Breast epithelium (tissue), 4 donors: ENCODE results near the gene NEDD9. TPM values are rescaled to one million over a fixed set of nuclear protein-coding genes. Genes with fewer than 3 reads are reported as not detected.
A peak's percentile ranks its signal among the peaks of the same experiment; 100 is the strongest.

Experiments used
- DNase-seq, 2 donors: peaks; one replicate each; pipeline ENCODE4 v3.0.0-alpha.2; 2019; ENCODE audit warnings: low spot score in 2 of 2
- H3K27ac ChIP-seq, 2 donors: fragments of 200-600 bp; sonication (generic) in 1 of 2; one replicate each; pipeline ENCODE4 v1.5.1; 2016 to 2019; ENCODE audit warnings: mild to moderate bottlenecking in 1 of 2
- H3K27me3 ChIP-seq, 2 donors: fragments of 200-600 bp; sonication (generic) in 1 of 2; one replicate each; pipeline versions ENCODE4 v1.5.1 to v1.6.0; 2017 to 2019; ENCODE audit warnings: control low read depth in 1 of 2, mild to moderate bottlenecking in 1 of 2
- H3K36me3 ChIP-seq: fragments of 200-600 bp; one replicate; pipeline ENCODE4 v1.5.1; 2019
- H3K4me1 ChIP-seq, 2 donors: fragments of 200-600 bp; sonication (generic); one replicate each; pipeline ENCODE4 v1.5.1; 2016 to 2019; ENCODE audit warnings: control low read depth in 1 of 2
- H3K4me3 ChIP-seq, 3 donors: fragments of 200-600 bp; sonication (generic); 1 replicate in 2 of 3; 2 replicates in 1 of 3; pipeline ENCODE4 v1.5.1; 2016 to 2019; ENCODE audit warnings: mild to moderate bottlenecking in 3 of 3, moderate library complexity in 2 of 3
- H3K9me3 ChIP-seq, 2 donors: fragments of 200-600 bp; sonication (generic) in 1 of 2; one replicate each; pipeline ENCODE4 v1.5.1; 2016 to 2019; ENCODE audit warnings: control low read depth in 1 of 2
- POLR2A ChIP-seq: fragments of 450-650 bp; IDR thresholded peaks from one replicate; pipeline ENCODE4 v1.6.1; 2016; ENCODE audit warnings: antibody characterized with exemption, mild to moderate bottlenecking, moderate library complexity
- POLR2AphosphoS5 ChIP-seq, 3 donors: sonication (generic); formaldehyde crosslinking; IDR thresholded peaks; one replicate each; pipeline ENCODE4 v1.6.1; 2017; ENCODE audit warnings: antibody characterized with exemption in 3 of 3
- intact Hi-C: fragments of 100-400 bp; cut with DNase I; formaldehyde crosslinking; loops from one replicate; pipeline ENCODE4 v1.15.1; 2023; ENCODE audit warnings: low total_unique reads
- total RNA-seq, 3 donors: library from RNA; depleted of rRNA; stranded (reverse); fragments of >200 nt; gene quantifications; one replicate each; pipeline ENCODE4 v1.1.0, GENCODE V29; 2016
- TF ChIP-seq, protein P1 (sequence below), 3 donors: fragments of 450-650 bp; IDR thresholded peaks; one replicate each; pipeline ENCODE4 v1.5.1; 2016 to 2017; ENCODE audit warnings: antibody characterized with exemption in 3 of 3, mild to moderate bottlenecking in 3 of 3, moderate library complexity in 3 of 3

The NEDD9 gene
- total RNA-seq, 3 donors from 2014 or later = 41.4 to 108 (median 79.2) TPM

DNA sequence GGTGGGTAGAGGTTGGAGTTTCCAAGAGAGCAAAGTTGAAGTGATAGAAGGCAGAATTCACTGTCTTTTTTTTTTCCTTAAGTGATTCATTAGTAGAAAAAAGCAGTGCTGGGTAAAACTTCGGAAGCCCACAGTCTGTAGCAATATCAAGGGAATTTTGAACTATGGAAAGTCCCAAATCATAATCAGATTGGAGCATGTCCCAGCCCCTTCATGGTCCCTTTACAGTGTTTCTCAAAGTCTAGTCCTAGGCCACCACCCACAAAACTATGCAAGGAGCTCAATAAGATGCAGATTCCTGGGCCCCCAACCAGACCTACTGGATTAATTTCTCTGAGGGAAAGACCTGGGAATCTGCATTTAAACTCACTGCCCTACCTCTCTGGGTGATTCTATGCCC is 22.6 kb downstream of the NEDD9 start:
- Histone ChIP-seq H3K36me3 (no peaks in the 10 kb centered on the region), H3K4me3 (no peak overlapping the region), H3K9me3 (no peaks in the 10 kb centered on the region), H3K27ac (peak overlapping the region; percentile 82 to 84), H3K4me1 (peaks cover 6 to 13% of the 10 kb centered on the region in 2 donors), H3K27me3 (no peaks in the 10 kb centered on the region)
- no peak for DNase-seq
- TF ChIP-seq POLR2AphosphoS5 (IDR thresholded peaks at IDR 0.05) (no peak), POLR2A (no peak)
- TF ChIP-seq, protein P1, sequence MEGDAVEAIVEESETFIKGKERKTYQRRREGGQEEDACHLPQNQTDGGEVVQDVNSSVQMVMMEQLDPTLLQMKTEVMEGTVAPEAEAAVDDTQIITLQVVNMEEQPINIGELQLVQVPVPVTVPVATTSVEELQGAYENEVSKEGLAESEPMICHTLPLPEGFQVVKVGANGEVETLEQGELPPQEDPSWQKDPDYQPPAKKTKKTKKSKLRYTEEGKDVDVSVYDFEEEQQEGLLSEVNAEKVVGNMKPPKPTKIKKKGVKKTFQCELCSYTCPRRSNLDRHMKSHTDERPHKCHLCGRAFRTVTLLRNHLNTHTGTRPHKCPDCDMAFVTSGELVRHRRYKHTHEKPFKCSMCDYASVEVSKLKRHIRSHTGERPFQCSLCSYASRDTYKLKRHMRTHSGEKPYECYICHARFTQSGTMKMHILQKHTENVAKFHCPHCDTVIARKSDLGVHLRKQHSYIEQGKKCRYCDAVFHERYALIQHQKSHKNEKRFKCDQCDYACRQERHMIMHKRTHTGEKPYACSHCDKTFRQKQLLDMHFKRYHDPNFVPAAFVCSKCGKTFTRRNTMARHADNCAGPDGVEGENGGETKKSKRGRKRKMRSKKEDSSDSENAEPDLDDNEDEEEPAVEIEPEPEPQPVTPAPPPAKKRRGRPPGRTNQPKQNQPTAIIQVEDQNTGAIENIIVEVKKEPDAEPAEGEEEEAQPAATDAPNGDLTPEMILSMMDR (IDR thresholded peaks at IDR 0.05) = no peak
- intact Hi-C loops = no loop called here

DNA sequence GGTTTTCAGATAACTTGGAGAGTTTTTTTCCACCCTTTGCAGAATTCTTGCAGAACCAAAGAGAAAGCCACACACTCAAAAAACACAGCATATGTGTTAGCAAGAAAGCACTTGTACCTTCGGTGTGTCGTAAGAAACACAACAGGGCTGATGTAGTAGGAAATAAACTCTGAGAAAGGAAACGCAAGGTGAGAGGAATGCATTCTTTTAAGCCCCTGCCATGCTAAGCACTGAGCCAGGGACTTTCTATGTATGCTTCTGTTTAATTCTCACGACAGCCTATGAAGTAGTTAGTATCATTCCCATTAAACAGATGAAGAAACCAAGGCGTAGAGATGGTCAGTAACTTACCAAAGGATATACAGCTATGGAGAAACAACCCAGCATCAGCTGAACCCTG is 23.1 kb downstream of the NEDD9 start:
- Histone ChIP-seq H3K4me1 (peaks cover 6 to 13% of the 10 kb centered on the region in 2 donors), H3K4me3 (no peak overlapping the region), H3K27me3 (no peaks in the 10 kb centered on the region), H3K27ac (peak overlapping the region; percentile 29 to 82), H3K9me3 (no peaks in the 10 kb centered on the region), H3K36me3 (no peaks in the 10 kb centered on the region)
- intact Hi-C loops = no loop called here
- no peak for DNase-seq
- TF ChIP-seq POLR2AphosphoS5 (IDR thresholded peaks at IDR 0.05) (no peak), POLR2A (no peak)
- TF ChIP-seq, protein P1 (IDR thresholded peaks at IDR 0.05) = no peak

DNA sequence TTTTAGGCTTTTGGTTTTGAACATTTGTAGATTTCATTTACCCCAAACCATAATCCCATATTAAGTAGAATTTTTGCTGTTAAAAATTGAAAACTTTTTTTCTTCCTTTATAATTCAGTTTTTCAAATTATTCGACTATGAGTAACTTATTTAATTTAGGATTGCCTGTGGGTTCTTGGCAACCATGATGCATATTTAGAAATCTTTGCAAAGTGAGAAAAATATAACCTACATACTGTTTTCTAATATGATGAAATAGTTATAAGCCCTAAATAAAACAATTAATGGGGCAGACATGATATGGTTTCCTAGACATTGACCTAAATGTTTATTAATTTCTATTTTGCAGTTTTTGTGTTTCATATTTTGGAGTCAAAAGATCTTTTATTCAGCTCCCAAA is 23.6 kb downstream of the NEDD9 start:
- peaks cover 6 to 13% of the 10 kb centered on the region in 2 donors for H3K4me1 ChIP-seq
- H3K9me3 ChIP-seq = no peaks in the 10 kb centered on the region
- no peaks in the 10 kb centered on the region for H3K27me3 ChIP-seq
- intact Hi-C loops = no loop called here
- no peaks in the 10 kb centered on the region for H3K36me3 ChIP-seq
- no peak for DNase-seq
- TF ChIP-seq, protein P1 (IDR thresholded peaks at IDR 0.05) = no peak
- no peak for TF ChIP-seq POLR2AphosphoS5 (IDR thresholded peaks at IDR 0.05)
- no peak for TF ChIP-seq POLR2A
- H3K27ac ChIP-seq = peak overlapping the region in 1 of 2 donors; percentile 29
- H3K4me3 ChIP-seq = no peak overlapping the region

DNA sequence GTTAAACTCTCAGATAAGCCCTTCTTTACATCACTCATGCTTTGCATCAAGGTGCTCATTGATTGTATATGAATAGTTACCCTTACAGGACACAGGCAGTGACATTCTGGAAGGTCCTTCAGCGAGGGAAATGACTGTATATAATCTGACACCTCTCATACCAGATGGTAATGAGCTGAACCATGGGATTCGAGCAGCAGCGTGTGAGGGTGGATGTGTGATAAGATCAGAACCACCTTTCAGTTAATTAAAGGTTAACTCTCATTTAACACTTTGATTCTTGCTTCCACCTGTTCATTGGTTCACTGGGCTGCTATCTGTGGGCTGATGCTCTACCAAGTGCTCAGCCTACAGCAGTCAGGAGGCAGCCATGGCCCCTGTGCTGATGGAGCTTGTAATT is 24.2 kb downstream of the NEDD9 start:
- TF ChIP-seq POLR2AphosphoS5 (IDR thresholded peaks at IDR 0.05) = no peak
- TF ChIP-seq, protein P1 (IDR thresholded peaks at IDR 0.05) = no peak
- no peak for TF ChIP-seq POLR2A
- no peaks in the 10 kb centered on the region for H3K27me3 ChIP-seq
- H3K36me3 ChIP-seq = no peaks in the 10 kb centered on the region
- peaks cover 4 to 13% of the 10 kb centered on the region in 2 donors for H3K4me1 ChIP-seq
- no peaks in the 10 kb centered on the region for H3K9me3 ChIP-seq
- no peak overlapping the region for H3K4me3 ChIP-seq
- peak overlapping the region; percentile 82 to 91 for H3K27ac ChIP-seq
- no peak for DNase-seq
- intact Hi-C loops = no loop called here

DNA sequence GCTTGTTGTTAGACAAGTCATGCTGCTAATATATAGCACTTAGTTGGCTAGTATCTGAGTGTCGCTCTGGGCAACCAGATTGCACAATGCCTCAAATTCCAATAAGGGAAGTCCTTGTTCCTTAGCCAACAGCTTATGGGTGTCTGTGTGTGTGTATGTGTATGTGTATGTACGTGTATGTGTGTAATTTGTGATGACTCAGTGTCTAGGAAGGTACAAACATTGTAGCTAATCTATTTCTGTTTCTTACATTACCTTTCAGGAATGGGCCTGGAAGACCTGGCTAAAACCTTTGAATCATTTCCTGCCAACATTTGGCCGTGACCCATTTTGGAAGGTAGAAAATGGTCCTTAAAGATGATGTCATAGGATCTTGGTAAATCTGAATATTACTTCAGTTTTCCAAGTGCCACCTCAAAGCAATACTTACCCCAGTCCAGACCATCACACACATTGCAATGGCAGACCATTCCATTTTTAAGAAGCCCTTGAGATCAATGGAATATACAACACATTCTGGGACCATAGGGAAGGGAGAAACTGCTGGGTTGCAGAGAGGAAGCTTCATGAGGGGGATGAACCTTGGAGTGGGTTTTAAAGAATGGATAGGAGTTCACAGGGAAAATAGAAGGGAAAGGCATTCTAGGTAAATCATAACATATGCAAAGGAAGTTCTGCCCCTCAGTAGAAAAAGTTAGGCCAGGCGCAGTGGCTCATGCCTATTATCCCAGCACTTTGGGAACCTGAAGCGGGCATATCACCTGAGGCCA is 25.1 kb downstream of the NEDD9 start:
- no peaks in the 10 kb centered on the region for H3K9me3 ChIP-seq
- no peak overlapping the region for H3K4me3 ChIP-seq
- peak; percentile 62 to 93 for DNase-seq
- H3K36me3 ChIP-seq = no peaks in the 10 kb centered on the region
- H3K27ac ChIP-seq = peak overlapping the region; percentile 82 to 91
- no peaks in the 10 kb centered on the region for H3K27me3 ChIP-seq
- peak in 2 of 3 donors; percentile 81 to 95 for TF ChIP-seq POLR2AphosphoS5 (IDR thresholded peaks at IDR 0.05)
- TF ChIP-seq, protein P1 (IDR thresholded peaks at IDR 0.05) = no peak
- intact Hi-C loops = no loop called here
- H3K4me1 ChIP-seq = peaks cover 0 to 13% of the 10 kb centered on the region in 2 donors
